EH (cell line): Measurements from ENCODE around the gene P2RY10.
"Not testable (repeated sequence)": the region's sequence is repeated elsewhere in the genome, so short reads cannot be mapped to it uniquely, and the experiment has no call there.

ENCODE experiments used
- DNase-seq: peaks from one replicate; pipeline ENCODE4 v3.0.0-alpha.2; 2015; ENCODE audit warnings: low read depth

P2RY10 gene, protein sequence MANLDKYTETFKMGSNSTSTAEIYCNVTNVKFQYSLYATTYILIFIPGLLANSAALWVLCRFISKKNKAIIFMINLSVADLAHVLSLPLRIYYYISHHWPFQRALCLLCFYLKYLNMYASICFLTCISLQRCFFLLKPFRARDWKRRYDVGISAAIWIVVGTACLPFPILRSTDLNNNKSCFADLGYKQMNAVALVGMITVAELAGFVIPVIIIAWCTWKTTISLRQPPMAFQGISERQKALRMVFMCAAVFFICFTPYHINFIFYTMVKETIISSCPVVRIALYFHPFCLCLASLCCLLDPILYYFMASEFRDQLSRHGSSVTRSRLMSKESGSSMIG

DNA sequence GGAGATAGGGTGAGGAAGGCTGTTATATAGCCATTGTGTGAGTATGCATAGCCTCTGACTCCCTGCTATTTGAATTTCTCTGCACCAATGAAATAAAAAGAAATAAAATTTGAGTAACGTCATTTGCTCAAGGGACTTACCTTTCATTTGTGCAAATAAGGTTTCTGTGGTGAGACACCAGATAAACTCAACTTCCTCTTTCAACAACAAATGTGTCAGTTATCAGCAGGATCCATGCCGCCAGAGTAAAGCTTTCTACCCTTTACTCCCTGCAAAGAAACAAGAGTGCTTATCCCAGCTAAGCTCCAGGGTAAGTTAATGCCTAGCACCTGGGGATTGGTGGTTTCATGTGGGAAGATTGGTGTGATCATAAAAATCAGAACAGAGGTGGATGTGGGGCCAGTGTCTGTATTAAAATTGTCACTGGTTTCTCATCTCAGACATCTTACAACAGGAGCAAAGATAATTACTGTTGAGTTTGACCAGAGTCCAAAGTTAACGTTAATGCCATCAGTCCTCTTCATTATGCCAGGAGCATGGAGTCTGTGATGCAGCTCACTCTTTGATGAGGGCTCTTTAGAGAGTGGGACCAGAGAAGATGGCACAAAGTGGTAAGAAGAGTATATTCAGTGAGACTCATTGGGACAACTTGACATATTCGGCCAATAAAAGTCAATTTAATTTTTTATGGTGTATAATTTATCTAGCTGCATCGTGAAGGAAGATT is at the start of gene P2RY10:
TSS of gene P2RY10 (plus strand) at position 206 of the 727 bp plus-strand sequence. CDS start 15,130 bp downstream, outside the sequence.
- DNase-seq = no peak

- no peak for DNase-seq
Observed at GRCh38 chrX:78922754-78923153, 22.4 kb upstream of the P2RY10 start.

DNA sequence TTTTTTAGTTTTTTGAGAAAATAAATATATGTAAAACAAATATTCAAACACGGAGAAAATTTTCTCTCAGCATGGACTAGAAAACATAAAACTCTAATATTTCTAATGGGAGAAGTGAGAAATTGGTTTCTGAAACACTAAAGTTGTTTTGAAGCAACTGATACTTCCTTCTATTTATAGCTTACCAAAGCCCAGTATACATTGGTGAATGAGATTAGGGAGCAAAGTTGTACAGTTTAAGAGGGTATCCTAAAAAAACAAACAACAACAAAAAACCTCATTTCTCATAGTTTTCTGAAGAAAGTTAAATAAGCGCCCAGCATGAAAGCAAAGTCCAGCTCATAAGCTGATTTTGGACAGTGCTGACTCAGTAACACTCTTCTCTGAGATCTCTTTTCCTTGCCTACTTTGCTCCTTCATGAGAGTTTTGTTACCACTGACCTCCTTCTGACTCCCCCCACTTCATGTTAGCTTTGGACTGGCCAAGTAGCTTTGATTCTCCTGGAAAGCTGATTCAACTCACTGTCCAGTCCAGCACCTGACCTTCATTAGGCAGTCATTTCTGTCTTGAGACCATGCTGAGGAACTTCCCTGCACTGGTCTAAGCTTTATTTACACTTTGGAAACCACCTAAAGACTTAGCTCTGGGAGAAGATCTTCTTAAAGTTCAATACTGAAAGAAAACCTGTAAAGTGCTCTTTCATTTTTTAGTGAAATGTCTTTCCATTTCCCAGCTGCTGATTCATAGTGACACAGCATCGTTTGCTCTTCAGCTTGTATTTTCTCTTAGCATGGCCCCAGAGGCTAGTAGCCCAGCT is 21.8 kb upstream of the P2RY10 start:
- DNase-seq = no peak

- no peak for DNase-seq
Observed at GRCh38 chrX:78931814-78932213, 13.4 kb upstream of the P2RY10 start.

- DNase-seq = no peak
Observed at GRCh38 chrX:78934866-78935265, 10.3 kb upstream of the P2RY10 start.

DNA sequence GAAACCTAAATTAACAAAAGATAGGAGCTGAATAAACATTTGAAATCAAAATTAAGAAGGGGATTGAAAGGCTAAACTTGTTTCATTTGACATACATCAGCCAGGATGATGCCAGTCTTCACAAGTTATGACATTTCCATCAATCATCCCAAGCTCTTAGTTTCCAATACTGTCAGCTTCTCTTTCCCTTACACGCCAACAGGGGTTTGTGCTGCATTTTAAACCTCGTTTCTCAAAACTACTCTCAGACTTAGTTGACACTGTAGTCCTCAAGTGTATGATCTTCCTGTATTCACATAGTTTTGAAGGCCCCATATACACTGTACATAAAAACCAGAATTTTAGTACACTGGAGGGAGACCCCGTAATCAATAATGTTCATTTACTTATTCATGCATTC is 840 bp upstream of the P2RY10 start:
- no peak for DNase-seq

DNA sequence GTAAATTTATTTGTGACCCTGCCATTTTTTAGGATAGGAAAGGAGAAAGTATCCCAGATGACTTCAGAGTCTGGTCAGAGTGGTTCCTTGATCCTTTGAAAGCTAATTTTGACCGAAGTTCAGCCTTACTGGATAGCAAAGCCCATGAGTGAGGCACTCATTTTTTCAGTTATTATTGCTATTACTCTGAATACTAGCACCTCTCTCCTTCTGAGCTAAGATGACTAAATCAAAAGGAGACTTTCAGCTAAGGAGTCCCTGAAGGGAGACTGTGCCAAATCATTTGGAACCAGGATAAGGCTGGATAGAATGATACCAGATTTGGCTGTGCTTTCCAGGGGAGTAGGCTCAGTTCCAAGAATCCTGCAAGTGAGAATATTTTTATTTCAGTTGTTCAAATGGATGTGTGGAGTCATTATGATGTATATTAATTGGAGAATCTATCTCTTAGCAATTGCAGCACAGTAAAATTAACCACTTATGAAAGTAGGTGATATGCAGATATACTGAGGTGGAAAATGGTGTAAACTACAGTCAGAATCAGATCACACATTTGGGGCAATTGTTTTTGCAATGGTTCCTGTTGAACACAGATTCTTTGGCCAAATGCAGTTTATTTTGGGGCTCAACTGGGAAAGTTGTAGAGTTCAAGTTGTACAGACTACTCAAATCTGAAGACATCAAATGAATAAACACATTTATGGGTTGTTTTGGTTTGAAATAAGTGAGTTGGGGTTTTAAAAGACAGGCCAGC is 1.2 kb downstream of the P2RY10 start:
- DNase-seq = no peak

GRCh38 chrX:78950009-78950835 is 5.0 kb downstream of the P2RY10 start:
- no peak for DNase-seq

DNA sequence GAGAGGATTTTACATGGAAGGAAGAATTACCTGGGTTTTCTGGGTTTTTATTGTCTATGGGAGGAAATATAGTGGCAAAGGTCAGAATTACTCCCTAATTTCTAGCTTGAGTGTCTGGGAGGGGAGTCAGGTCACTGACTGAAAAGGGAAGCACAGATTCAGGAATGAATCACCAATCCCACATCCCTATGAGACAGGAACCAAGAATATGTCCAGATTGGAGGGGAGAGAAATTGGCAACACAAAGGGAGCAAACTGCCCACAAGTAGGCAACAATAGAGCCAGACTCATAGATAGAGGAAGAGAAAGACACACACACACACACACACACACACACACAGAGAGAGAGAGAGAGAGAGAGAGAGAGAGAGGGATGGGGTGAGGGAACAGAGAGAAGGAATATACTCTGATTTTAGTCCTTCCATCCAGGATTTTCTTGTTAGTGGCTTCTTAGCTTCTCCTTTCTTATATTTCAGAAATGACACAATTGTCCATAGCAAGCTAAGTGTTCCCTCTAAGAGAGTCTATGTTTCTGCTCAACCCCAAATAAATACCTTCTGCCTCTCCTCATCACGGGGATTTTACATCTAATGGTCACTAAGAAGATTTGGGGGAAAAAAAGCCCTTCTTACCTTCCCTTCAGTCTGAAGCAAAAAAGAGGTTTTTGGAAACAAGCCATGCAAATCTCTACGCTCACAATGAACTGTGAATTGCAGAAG is 12.0 kb downstream of the P2RY10 start:
- DNase-seq = no peak

GRCh38 chrX:78957768-78958130 is 12.6 kb downstream of the P2RY10 start:
- no peak for DNase-seq

DNA sequence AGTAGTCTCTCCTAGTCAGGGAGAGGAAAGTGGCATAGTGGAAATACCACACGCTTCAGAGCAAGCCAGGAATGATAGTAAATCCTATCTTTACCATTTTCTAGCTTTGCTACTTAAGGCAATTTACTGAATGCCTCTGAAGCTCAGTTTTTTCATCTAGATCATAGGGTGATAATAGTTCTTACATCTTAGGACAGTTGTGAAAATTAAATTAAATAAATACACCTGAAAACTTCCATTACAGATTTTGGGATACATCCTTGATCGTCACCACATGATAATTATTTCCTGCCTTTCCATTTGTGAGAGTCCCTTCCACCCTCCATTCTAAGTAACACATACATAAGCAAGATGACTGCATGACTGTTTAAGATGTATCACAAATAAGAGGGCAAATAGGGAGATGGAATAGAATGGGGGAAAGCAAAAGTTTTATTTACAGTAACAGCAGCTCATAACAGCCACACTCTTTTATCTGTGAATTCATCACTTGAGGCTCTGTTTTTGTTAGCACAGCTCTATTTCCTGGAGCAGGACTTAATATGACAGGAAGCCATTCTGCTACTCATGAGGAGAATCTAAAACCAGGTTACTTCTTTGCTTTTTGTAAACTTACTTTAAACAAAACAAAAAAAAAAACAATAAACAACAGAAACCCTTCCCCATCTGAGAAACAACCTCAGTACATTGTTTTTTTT is 13.4 kb downstream of the P2RY10 start:
- no peak for DNase-seq

DNA sequence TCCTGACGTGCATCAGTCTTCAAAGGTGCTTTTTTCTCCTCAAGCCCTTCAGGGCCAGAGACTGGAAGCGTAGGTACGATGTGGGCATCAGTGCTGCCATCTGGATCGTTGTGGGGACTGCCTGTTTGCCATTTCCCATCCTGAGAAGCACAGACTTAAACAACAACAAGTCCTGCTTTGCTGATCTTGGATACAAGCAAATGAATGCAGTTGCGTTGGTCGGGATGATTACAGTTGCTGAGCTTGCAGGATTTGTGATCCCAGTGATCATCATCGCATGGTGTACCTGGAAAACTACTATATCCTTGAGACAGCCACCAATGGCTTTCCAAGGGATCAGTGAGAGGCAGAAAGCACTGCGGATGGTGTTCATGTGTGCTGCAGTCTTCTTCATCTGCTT is 15.7 kb downstream of the P2RY10 start:
- no peak for DNase-seq

DNA sequence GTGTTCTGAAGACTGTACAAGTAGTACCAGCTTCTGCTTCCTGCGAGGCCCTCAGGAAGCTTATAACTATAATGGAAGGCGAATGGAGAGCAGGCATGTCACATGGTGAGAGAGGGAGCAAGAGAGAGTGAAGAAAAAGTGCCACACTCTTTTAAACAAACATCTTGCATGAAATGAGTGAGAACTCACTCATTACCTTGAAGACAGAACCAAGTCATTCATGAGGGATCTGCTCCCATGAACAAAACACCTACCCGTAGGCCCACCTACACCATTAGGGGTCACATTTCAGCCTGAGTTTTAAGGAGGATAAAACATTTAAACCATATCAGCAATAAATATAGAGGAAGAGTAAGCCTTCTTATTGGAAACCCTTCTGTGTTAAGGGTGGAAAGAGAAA is 19.4 kb downstream of the P2RY10 start:
- DNase-seq = no peak

DNA sequence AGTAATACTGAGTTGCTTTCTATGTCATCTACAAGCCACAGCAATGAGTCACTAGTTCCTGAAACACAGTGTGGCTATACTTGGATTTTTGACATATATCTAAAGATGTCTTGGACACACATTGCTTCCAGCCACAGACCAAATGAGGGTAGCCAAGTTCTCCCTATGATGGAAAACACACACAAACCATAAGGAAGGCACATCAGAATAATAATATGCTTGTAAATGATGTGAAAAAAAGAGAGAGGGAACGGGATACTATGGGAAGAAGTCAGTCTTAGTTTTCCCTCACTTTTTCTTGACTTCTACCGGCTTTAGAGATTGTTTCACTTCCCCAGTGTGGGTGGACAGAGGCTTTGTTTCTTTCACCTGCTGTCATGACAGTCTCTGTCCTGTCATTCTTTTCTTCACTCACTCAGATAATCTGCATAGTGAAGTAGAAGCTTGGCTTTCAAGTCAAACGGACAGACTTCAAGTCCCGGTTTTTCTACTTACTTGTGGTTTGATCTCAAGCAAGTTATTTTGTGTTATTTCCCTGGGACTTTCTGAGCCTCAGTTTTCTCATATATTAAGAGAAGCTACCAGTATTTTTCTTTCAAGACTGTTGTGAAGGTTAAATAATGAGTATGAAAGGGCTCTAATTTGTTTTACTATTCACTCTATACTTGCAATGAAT is 34.7 kb downstream of the P2RY10 start:
- DNase-seq = peak; percentile 4

DNA sequence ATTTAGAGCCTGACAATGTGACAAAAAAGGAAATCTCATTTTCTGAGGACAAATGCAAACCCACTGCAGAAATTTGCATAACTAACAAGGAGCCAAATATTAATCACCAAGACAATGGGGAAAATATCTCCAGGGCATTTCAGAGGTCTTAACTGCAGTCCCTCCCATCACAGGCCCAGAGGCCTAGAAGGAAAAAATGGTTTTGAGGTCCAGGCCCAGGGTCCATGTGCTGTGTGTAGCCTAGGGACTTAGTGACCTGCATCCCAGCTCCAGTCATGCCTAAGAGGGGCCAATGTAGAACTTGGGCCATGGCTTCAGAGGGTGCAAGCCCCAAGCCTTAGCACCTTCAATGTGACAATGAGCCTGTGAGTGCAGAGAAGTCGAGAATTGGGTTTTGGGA is 44.2 kb downstream of the P2RY10 start:
- no peak for DNase-seq

DNA sequence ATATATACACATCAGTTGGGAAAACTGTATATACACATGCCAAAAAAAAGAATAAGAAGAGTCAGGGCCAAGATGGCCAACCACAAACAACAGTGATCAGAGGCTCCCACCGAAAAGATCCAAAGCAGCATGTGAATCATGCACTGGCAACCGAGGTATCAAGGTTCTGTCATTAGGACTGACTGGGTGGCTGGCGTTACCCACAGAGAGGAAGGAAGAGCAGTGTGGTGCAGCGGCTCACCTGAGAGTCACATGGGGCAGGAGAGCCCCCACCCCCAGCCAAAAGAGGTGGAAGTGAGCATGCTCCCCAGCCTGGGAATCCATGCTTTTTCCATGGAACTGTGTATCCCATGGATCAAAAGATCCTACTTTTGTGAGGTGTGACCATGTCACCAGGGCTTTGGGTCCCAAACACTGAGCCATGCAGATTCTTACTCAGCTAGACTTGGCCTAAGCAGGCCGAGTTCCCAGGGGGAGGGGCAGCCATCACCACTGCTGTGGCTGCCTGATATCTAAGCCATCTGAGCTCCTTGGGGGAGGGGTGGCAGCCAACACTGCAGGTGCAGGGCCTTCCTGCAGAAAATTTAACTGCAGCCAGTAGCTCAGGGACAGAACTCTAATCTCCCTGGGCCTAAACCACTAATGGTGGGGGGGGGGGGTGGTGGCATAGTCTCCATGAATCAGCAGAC is 52.8 kb downstream of the P2RY10 start:
- DNase-seq = no peak

GRCh38 chrX:79007540-79007939 is 62.3 kb downstream of the P2RY10 start:
- DNase-seq = not testable (repeated sequence)
